GM21825 (cell line): ENCODE results near the gene HIGD1A.
"Not testable (repeated sequence)": the region's sequence is repeated elsewhere in the genome, so short reads cannot be mapped to it uniquely, and the experiment has no call there.

Experiments
- ATAC-seq: cut with Tn5 transposase; IDR thresholded peaks from one replicate; pipeline ENCODE4 v1.9.1; 2021; ENCODE audit warnings: mild to moderate bottlenecking, moderate library complexity; ENCODE audit not compliant: unreplicated experiment

The HIGD1A gene

GRCh38 chr3:42829628-42830436, 25.5 kb upstream of the HIGD1A start:
- no peak for ATAC-seq

- no peak for ATAC-seq
These were observed 24.9 kb upstream of the HIGD1A start for GRCh38 chr3:42829083-42829627.

GRCh38 chr3:42827654-42828053, 23.4 kb upstream of the HIGD1A start:
- no peak for ATAC-seq

GRCh38 chr3:42827023-42827422, 22.7 kb upstream of the HIGD1A start:
- ATAC-seq = no peak

GRCh38 chr3:42826141-42826540, 21.9 kb upstream of the HIGD1A start:
- ATAC-seq = no peak

- no peak for ATAC-seq
These were observed 19.1 kb upstream of the HIGD1A start for GRCh38 chr3:42823351-42823750.

- no peak for ATAC-seq
These were observed 18.5 kb upstream of the HIGD1A start for GRCh38 chr3:42822828-42823227.

- ATAC-seq = no peak
These were observed 16.4 kb upstream of the HIGD1A start for GRCh38 chr3:42820746-42821051.

GRCh38 chr3:42819351-42819965, 15.2 kb upstream of the HIGD1A start:
- ATAC-seq = no peak

GRCh38 chr3:42815826-42816225, 11.5 kb upstream of the HIGD1A start:
- ATAC-seq = no peak

- ATAC-seq = no peak
These were observed 10.7 kb upstream of the HIGD1A start for GRCh38 chr3:42814914-42815507.

- no peak for ATAC-seq
These were observed 10.0 kb upstream of the HIGD1A start for GRCh38 chr3:42814246-42814645.

- not testable (repeated sequence) for ATAC-seq
These were observed 7.0 kb upstream of the HIGD1A start for GRCh38 chr3:42811118-42811883.

- not testable (repeated sequence) for ATAC-seq
These were observed 6.4 kb upstream of the HIGD1A start for GRCh38 chr3:42810706-42811105.

GRCh38 chr3:42809202-42809601, 4.9 kb upstream of the HIGD1A start, which contains the start of gene ACKR2:
Gene ACKR2, plus strand, starts transcription at chr3:42809445. Its CDS starts 55,058 bp downstream, at chr3:42864503.
- ATAC-seq = no peak

GRCh38 chr3:42807929-42808328, 3.6 kb upstream of the HIGD1A start:
- no peak for ATAC-seq

GRCh38 chr3:42805141-42805821, 991 bp upstream of the HIGD1A start:
- ATAC-seq = no peak

GRCh38 chr3:42804831-42805132, 492 bp upstream of the HIGD1A start:
- ATAC-seq = no peak

- ATAC-seq = peak; percentile 24
These were observed 730 bp downstream of the HIGD1A start for GRCh38 chr3:42803414-42804105.

- no peak for ATAC-seq
These were observed 1.3 kb downstream of the HIGD1A start for GRCh38 chr3:42802876-42803413.
